Smooth muscle cell (in vitro differentiated cells): Measurements from ENCODE around the gene SSR1. TPM values are rescaled to one million over a fixed set of nuclear protein-coding genes. Genes with fewer than 3 reads are reported as not detected.

Experiments
- DNase-seq: peaks from one replicate; lab custom pipeline; 2025; ENCODE audit not compliant: unreplicated experiment; lab: John Stamatoyannopoulos, UW
- H2AFZ ChIP-seq: fragments of 200-600 bp; sonication (generic); 2 replicates; pipeline ENCODE4 v1.6.0; 2016; ENCODE audit warnings: antibody characterized with exemption, low read depth, mild to moderate bottlenecking
- H3F3A ChIP-seq: fragments of 200-600 bp; sonication (generic); 2 replicates; pipeline ENCODE4 v1.6.0; 2017; ENCODE audit warnings: antibody characterized with exemption, low read depth
- H3K27ac ChIP-seq: fragments of 200-600 bp; sonication (generic); 2 replicates; pipeline ENCODE4 v1.5.1; 2016; ENCODE audit warnings: low read depth, mild to moderate bottlenecking
- H3K27me3 ChIP-seq: fragments of 200-600 bp; sonication (generic); 2 replicates; pipeline ENCODE4 v1.6.1; 2016; ENCODE audit warnings: low read depth, mild to moderate bottlenecking
- H3K36me3 ChIP-seq: fragments of 200-600 bp; sonication (generic); 2 replicates; pipeline ENCODE4 v1.5.1; 2016; ENCODE audit warnings: low read depth
- H3K4me1 ChIP-seq: fragments of 200-600 bp; sonication (generic); 2 replicates; pipeline ENCODE4 v1.5.1; 2016; ENCODE audit warnings: low read depth
- H3K4me2 ChIP-seq: fragments of 200-600 bp; sonication (generic); 2 replicates; pipeline ENCODE4 v1.6.0; 2016; ENCODE audit warnings: mild to moderate bottlenecking
- H3K4me3 ChIP-seq: fragments of 200-600 bp; sonication (generic); 2 replicates; pipeline ENCODE4 v1.5.1; 2016; ENCODE audit warnings: mild to moderate bottlenecking
- H3K79me2 ChIP-seq: fragments of 200-600 bp; sonication (generic); 2 replicates; pipeline ENCODE4 v1.6.0; 2016; ENCODE audit warnings: low read depth, mild to moderate bottlenecking
- H3K9ac ChIP-seq: fragments of 200-600 bp; sonication (generic); 2 replicates; pipeline ENCODE4 v1.6.0; 2016; ENCODE audit warnings: low read depth
- H3K9me3 ChIP-seq: fragments of 200-600 bp; sonication (generic); replicated peaks from 2 replicates; pipeline ENCODE4 v1.5.1; 2016; ENCODE audit warnings: low read depth
- H4K20me1 ChIP-seq: fragments of 200-600 bp; sonication (generic); 2 replicates; pipeline ENCODE4 v1.6.0; 2016; ENCODE audit warnings: low read depth
- CTCF ChIP-seq: fragments of 200-600 bp; sonication (generic); IDR thresholded peaks from 2 replicates; pipeline ENCODE4 v1.5.1; 2017; ENCODE audit warnings: borderline replicate concordance, mild to moderate bottlenecking, antibody characterized with exemption; ENCODE audit not compliant: insufficient read depth, poor library complexity, severe bottlenecking
- WGBS: methylation state at CpG from one replicate; pipeline ENCODE4 v1.1.7; 2016; ENCODE audit warnings: low lambda C conversion rate; 5-methylcytosine and 5-hydroxymethylcytosine counted together
- polyA plus RNA-seq: library from polyadenylated mRNA; unstranded; fragments of >200 nt; fragmentation: Nextera tagmentation; extraction: Ambion mirVana; gene quantifications from 2 replicates; pipeline ENCODE4 v1.2.1, GENCODE V29; 2016
- total RNA-seq: library from RNA; depleted of rRNA; stranded (reverse); fragments of >200 nt; gene quantifications from 2 replicates; pipeline ENCODE4 v1.2.3, GENCODE V29; 2014

The SSR1 gene
- total and polyA plus RNA-seq, 2 experiments from 2014 or later: 304 to 306 TPM

- TF ChIP-seq CTCF: no peak
- no peak overlapping the region for H3K4me3 ChIP-seq
- no peak overlapping the region for H3K27ac ChIP-seq
- H3K36me3 ChIP-seq: no peaks in the 10 kb centered on the region
- no peaks in the 10 kb centered on the region for H3K9me3 ChIP-seq
- no peak overlapping the region for H3K9ac ChIP-seq
- H3K4me2 ChIP-seq: no peak overlapping the region
- H3K79me2 ChIP-seq: no peaks in the 10 kb centered on the region
- 85% methylated on average over 12 of the region's 12 CpGs for WGBS
- H4K20me1 ChIP-seq: no peaks in the 10 kb centered on the region
- no peak overlapping the region for H2AFZ ChIP-seq
- H3K27me3 ChIP-seq: no peaks in the 10 kb centered on the region
- H3F3A ChIP-seq: no peaks in the 10 kb centered on the region
- DNase-seq: no peak
- H3K4me1 ChIP-seq: peaks cover under 1% of the 10 kb centered on the region
Observed at GRCh38 chr6:7254980-7255835, 57.8 kb downstream of the SSR1 start.

GRCh38 chr6:7252390-7252789 lies 60.6 kb downstream of the SSR1 start:
- no peaks in the 10 kb centered on the region for H3K9me3 ChIP-seq
- no peaks in the 10 kb centered on the region for H3K36me3 ChIP-seq
- H2AFZ ChIP-seq: no peak overlapping the region
- TF ChIP-seq CTCF: no peak
- 89% methylated on average over 4 of the region's 4 CpGs for WGBS
- no peaks in the 10 kb centered on the region for H4K20me1 ChIP-seq
- H3K79me2 ChIP-seq: no peaks in the 10 kb centered on the region
- DNase-seq: no peak
- no peak overlapping the region for H3K4me2 ChIP-seq
- H3F3A ChIP-seq: no peaks in the 10 kb centered on the region
- H3K27me3 ChIP-seq: no peaks in the 10 kb centered on the region
- H3K27ac ChIP-seq: no peak overlapping the region
- no peak overlapping the region for H3K4me3 ChIP-seq
- H3K9ac ChIP-seq: no peak overlapping the region
- H3K4me1 ChIP-seq: no peaks in the 10 kb centered on the region

GRCh38 chr6:7251646-7252260 lies 61.2 kb downstream of the SSR1 start:
- H3K4me1 ChIP-seq: no peaks in the 10 kb centered on the region
- 98% methylated on average over 6 of the region's 6 CpGs for WGBS
- H3K4me2 ChIP-seq: no peak overlapping the region
- no peaks in the 10 kb centered on the region for H3K9me3 ChIP-seq
- TF ChIP-seq CTCF: no peak
- H3K36me3 ChIP-seq: no peaks in the 10 kb centered on the region
- H3K79me2 ChIP-seq: no peaks in the 10 kb centered on the region
- no peaks in the 10 kb centered on the region for H3K27me3 ChIP-seq
- H2AFZ ChIP-seq: no peak overlapping the region
- no peak overlapping the region for H3K27ac ChIP-seq
- no peak for DNase-seq
- no peak overlapping the region for H3K4me3 ChIP-seq
- H3F3A ChIP-seq: no peaks in the 10 kb centered on the region
- no peak overlapping the region for H3K9ac ChIP-seq
- no peaks in the 10 kb centered on the region for H4K20me1 ChIP-seq
